ENCODE measurements around the gene EMX2. TPM values are rescaled to one million over a fixed set of nuclear protein-coding genes. Genes with fewer than 3 reads are reported as not detected.
"Not testable (repeated sequence)": the region's sequence is repeated elsewhere in the genome, so short reads cannot be mapped to it uniquely, and the experiment has no call there.

The EMX2 gene
- total RNA-seq, 1 experiment from 2014 or later = not detected

DNA sequence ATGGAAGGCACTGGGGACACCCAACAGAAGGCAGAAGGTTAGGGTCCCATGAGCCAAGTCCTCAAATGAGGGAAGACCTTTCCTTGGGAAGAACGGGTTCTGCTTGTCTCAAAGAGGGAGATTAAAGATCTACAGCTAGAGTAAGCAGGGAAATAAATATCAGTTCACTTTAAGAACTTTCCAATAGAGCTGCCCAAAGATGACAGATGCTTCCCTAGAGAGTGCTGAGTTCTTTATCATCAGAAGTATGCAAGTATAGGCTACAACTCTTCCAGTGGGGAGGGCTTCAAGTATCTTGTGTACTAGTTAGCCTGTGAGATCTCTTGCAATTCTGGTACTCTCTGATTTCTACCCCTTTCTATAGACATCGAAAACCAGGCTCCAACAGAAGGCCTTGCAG lies 39.4 kb downstream of the EMX2 start:
- no peaks in the 10 kb centered on the region for H3K9me2 ChIP-seq (ENCODE audit: insufficient read depth)
- H3K36me3 ChIP-seq (ENCODE audit: control insufficient read depth in 1 of 2, insufficient read depth in 2 of 2, low read length in 2 of 2) = no peaks in the 10 kb centered on the region
- no peaks in the 10 kb centered on the region for H3K79me2 ChIP-seq (ENCODE audit: insufficient read depth, low read length)
- no peak overlapping the region for H3K9ac ChIP-seq (ENCODE audit: low read length)
- intact Hi-C loops (cut with micrococcal nuclease) = no loop called here
- no TSS peak for BruUV-seq (replicated peaks)
- H3K4me3 ChIP-seq (replicated peaks in 1 of 2; ENCODE audit: low read depth in 1 of 2, low read length in 2 of 2) = no peak overlapping the region
- peaks cover 57% of the 10 kb centered on the region for H3K27me3 ChIP-seq (ENCODE audit: insufficient read depth, low read length)
- H3K4me2 ChIP-seq (ENCODE audit: low read length) = no peak overlapping the region
- ChIA-PET POLR2A (no interaction called here), RAD21 (ENCODE audit: low non-redundant PET in 1 of 2, low total read pairs in 2 of 2, uncharacterized antibody in 2 of 2, unreplicated experiment in 2 of 2) (no interaction called here), CTCF (no interaction called here)
- H3K27ac ChIP-seq (ENCODE audit: low read depth, low read length) = no peak overlapping the region
- TF ChIP-seq CTCF (IDR thresholded peaks at IDR 0.05 in 2 of 3, conservative IDR thresholded peaks at IDR 0.05 in 1 of 3; ENCODE audit: borderline replicate concordance in 1 of 3, insufficient read depth in 1 of 3, low read depth in 2 of 3, low read length in 2 of 3) = no peak
- TF ChIP-seq, protein P1, sequence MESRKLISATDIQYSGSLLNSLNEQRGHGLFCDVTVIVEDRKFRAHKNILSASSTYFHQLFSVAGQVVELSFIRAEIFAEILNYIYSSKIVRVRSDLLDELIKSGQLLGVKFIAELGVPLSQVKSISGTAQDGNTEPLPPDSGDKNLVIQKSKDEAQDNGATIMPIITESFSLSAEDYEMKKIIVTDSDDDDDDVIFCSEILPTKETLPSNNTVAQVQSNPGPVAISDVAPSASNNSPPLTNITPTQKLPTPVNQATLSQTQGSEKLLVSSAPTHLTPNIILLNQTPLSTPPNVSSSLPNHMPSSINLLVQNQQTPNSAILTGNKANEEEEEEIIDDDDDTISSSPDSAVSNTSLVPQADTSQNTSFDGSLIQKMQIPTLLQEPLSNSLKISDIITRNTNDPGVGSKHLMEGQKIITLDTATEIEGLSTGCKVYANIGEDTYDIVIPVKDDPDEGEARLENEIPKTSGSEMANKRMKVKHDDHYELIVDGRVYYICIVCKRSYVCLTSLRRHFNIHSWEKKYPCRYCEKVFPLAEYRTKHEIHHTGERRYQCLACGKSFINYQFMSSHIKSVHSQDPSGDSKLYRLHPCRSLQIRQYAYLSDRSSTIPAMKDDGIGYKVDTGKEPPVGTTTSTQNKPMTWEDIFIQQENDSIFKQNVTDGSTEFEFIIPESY (IDR thresholded peaks at IDR 0.05; ENCODE audit: extremely low read depth, insufficient replicate concordance, low read length) = no peak
- no peak for TF ChIP-seq ELF1 (IDR thresholded peaks at IDR 0.05; ENCODE audit: borderline replicate concordance, low read depth)
- no peak for TF ChIP-seq JUND (IDR thresholded peaks at IDR 0.05)
- no peak for TF ChIP-seq YY1 (IDR thresholded peaks at IDR 0.05; ENCODE audit: extremely low read depth, insufficient replicate concordance, low read depth, low read length)
- H4K20me1 ChIP-seq (ENCODE audit: insufficient read depth) = no peaks in the 10 kb centered on the region
- no peaks in the 10 kb centered on the region for H3K9me3 ChIP-seq (ENCODE audit: control insufficient read depth in 1 of 2, insufficient read depth in 1 of 2, low read depth in 1 of 2, low read length in 2 of 2)
- no peak for DNase-seq (ENCODE audit: low read depth, low spot score)
- no peaks in the 10 kb centered on the region for H3K4me1 ChIP-seq (ENCODE audit: control insufficient read depth in 1 of 2, insufficient read depth in 2 of 2, low read length in 2 of 2)
- no peak for ATAC-seq
- H2AFZ ChIP-seq (ENCODE audit: low read depth, low read length, poor library complexity, severe bottlenecking) = no peak overlapping the region

DNA sequence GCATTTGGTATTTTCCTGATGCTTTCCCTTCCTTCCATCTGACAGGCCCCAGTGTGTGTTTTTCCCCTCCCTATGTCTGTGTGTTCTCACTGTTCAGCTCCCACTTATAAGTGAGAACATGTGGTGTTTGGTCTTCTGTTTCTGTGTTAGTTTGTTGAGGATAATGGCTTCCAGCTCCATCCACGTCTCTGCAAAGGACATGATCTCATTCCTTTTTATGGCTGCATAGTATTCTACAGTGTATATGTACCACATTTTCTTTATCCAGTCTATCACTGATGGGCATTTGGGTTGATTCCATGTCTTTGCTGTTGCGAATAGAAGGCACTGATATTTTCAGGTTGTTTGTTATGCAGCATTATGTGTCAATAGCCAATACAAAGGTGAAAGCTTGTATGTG lies 42.3 kb downstream of the EMX2 start:
- H3K9me2 ChIP-seq (ENCODE audit: insufficient read depth); intact Hi-C loops (cut with micrococcal nuclease); H3K4me3 ChIP-seq (replicated peaks in 1 of 2; ENCODE audit: low read depth in 1 of 2, low read length in 2 of 2); CTCF ChIA-PET; H3K4me2 ChIP-seq (ENCODE audit: low read length); DNase-seq (ENCODE audit: low read depth, low spot score); H4K20me1 ChIP-seq (ENCODE audit: insufficient read depth); RAD21 ChIA-PET (ENCODE audit: low non-redundant PET in 1 of 2, low total read pairs in 2 of 2, uncharacterized antibody in 2 of 2, unreplicated experiment in 2 of 2); H2AFZ ChIP-seq (ENCODE audit: low read depth, low read length, poor library complexity, severe bottlenecking); H3K4me1 ChIP-seq (ENCODE audit: control insufficient read depth in 1 of 2, insufficient read depth in 2 of 2, low read length in 2 of 2); H3K79me2 ChIP-seq (ENCODE audit: insufficient read depth, low read length); BruUV-seq (replicated peaks); H3K9me3 ChIP-seq (ENCODE audit: control insufficient read depth in 1 of 2, insufficient read depth in 1 of 2, low read depth in 1 of 2, low read length in 2 of 2); H3K27ac ChIP-seq (ENCODE audit: low read depth, low read length); H3K36me3 ChIP-seq (ENCODE audit: control insufficient read depth in 1 of 2, insufficient read depth in 2 of 2, low read length in 2 of 2); H3K9ac ChIP-seq (ENCODE audit: low read length); POLR2A ChIA-PET; ATAC-seq: not testable (repeated sequence)
- H3K27me3 ChIP-seq (ENCODE audit: insufficient read depth, low read length) = peaks cover 33% of the 10 kb centered on the region
